ENCODE measurements around the gene NEK6.

- TF ChIP-seq CTCF (IDR thresholded peaks at IDR 0.05; ENCODE audit: insufficient read depth, low read length) (no peak), SPI1 (IDR thresholded peaks at IDR 0.05; ENCODE audit: borderline replicate concordance, low read depth) (no peak), POLR2AphosphoS5 (IDR thresholded peaks at IDR 0.05; ENCODE audit: low read depth) (no peak)
Observed at GRCh38 chr9:124285490-124285889, 27.7 kb downstream of the NEK6 start.
